ENCODE data around the gene BMP6.

BMP6 gene

DNA sequence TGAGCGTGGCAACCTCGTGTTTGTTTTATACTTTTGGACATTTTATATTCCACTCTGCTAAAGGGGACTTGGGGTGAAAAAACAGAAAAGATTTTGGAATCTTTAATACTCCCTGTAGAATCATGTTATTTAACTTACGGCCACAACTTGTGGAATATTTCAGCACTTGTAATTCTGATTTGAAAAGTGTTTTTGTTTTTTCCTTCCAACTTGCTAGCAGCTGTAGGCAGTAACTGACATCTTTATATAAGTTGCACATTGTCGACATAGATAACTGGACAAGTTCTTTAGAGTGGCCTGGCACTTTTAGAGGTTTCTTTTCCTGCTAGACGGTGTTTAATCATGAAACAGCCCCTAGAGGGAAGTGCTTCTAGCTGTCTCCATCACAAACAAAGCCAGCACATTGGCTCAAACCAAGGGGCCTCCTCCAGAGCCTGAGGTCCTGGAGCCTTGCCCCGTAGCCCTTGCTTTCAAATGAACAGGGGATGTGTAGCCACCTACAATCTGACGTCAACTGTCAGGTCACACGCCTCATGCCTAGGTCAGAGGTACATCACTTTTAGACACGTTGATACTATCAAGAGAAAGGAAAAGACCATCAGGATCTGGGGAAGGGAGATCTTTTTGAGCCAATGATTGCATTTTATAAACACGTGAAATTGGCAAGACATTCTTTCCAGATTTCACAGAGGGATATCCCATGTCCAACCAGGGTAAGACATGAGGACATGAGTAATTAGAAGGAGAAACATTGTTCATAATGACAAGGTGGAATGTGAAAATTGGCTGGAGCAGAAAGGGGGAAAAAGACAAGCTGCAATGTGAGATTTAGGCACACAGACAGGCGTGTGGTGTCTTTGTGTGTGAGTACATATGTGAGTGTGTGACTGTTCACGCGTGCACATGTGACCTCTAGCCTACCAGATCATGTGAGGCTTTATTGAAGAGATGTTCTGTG, 92.6 kb downstream of the BMP6 start:
- Histone ChIP-seq H3K27me3 (ENCODE audit: low read depth, low read length) (no peaks in the 10 kb centered on the region), H3K36me3 (ENCODE audit: control insufficient read depth in 1 of 2, insufficient read depth in 2 of 2, low read length in 2 of 2) (no peaks in the 10 kb centered on the region), H3K4me1 (ENCODE audit: control insufficient read depth in 1 of 2, insufficient read depth in 2 of 2, low read length in 2 of 2) (no peaks in the 10 kb centered on the region), H3K27ac (ENCODE audit: low read length) (no peak overlapping the region), H3K4me3 (ENCODE audit: low read depth in 1 of 2, low read length in 2 of 2) (no peak overlapping the region), H3K9me3 (ENCODE audit: control insufficient read depth in 1 of 2, low read length in 2 of 2) (no peaks in the 10 kb centered on the region)

DNA sequence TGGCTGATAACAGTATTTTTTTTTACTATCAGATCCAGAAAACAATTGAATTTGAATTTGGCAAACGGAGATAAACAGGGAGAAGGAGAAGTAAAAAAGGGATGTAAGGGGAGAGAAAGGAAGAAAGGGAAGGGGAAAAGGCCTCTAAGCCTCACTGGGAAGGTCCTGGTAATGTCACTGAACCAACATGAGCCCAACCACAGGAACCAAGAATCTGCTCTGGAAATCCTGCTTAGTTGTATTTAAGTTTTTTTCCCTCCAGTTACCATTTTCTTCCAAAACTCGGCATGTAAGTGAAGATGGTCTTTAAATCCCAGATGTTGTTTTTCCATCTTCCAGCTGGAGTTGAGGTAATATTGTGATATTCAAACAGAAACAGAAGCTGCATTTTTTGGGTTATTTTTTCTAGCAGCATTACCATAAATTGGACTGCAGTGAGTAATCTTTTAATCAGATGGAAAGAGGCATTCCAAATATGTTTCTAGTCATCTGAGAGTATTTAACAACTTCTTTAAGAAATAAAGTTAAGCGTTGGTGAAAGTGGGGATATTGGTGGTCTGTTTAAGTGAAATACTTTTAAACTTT, 93.6 kb downstream of the BMP6 start:
- no peak overlapping the region for H3K4me3 ChIP-seq (ENCODE audit: low read depth in 1 of 2, low read length in 2 of 2)
- H3K27ac ChIP-seq (ENCODE audit: low read length): no peak overlapping the region
- H3K27me3 ChIP-seq (ENCODE audit: low read depth, low read length): no peaks in the 10 kb centered on the region
- no peaks in the 10 kb centered on the region for H3K36me3 ChIP-seq (ENCODE audit: control insufficient read depth in 1 of 2, insufficient read depth in 2 of 2, low read length in 2 of 2)
- no peaks in the 10 kb centered on the region for H3K4me1 ChIP-seq (ENCODE audit: control insufficient read depth in 1 of 2, insufficient read depth in 2 of 2, low read length in 2 of 2)
- no peaks in the 10 kb centered on the region for H3K9me3 ChIP-seq (ENCODE audit: control insufficient read depth in 1 of 2, low read length in 2 of 2)

DNA sequence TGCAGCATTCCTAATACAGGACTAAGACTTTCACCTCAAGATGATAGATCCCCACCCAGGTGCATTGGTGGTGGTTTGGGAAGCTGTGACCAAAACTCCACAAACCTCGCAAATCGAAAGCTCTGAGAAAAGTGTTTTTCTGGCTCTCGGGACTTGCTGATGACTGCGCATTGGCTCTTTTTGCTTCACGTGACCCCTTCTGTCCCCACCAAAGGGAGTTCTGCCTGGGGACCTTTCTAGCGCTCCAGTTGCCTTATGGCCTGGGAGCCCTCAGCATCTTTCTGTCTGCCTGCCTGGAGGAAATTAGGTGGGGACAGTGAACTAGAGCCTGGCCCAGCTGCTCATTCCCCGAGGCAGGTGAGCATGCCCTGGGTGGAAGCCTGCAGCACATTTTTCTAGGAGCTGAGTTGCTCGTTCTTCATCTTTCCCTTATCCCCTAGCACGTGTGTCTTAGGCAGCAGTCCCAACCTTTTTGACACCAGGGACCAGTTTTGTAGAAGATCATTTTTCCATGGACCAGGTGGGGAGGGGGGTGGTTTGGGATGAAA, 94.5 kb downstream of the BMP6 start:
- H3K4me1 ChIP-seq (ENCODE audit: control insufficient read depth in 1 of 2, insufficient read depth in 2 of 2, low read length in 2 of 2): no peaks in the 10 kb centered on the region
- no peaks in the 10 kb centered on the region for H3K36me3 ChIP-seq (ENCODE audit: control insufficient read depth in 1 of 2, insufficient read depth in 2 of 2, low read length in 2 of 2)
- no peak overlapping the region for H3K27ac ChIP-seq (ENCODE audit: low read length)
- no peaks in the 10 kb centered on the region for H3K9me3 ChIP-seq (ENCODE audit: control insufficient read depth in 1 of 2, low read length in 2 of 2)
- no peak overlapping the region for H3K4me3 ChIP-seq (ENCODE audit: low read depth in 1 of 2, low read length in 2 of 2)
- H3K27me3 ChIP-seq (ENCODE audit: low read depth, low read length): no peaks in the 10 kb centered on the region

DNA sequence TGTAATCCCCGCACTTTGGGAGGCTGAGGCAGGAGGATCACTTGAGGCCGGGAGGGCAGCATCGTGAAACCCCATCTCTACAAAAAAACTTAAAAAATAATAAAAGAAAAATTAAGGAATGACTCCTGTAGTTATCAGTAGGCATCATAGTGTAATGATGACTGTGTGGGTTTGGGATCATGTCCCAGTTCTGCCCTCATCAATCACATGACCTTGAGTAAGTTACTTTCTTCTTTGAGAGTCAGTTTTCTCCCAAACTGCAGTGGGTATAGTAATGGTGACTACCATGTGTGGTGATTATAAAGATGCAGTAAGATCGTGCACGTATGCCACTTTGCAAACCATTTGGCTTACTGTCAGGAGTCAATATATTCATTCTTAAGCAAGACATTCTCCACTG, 95.5 kb downstream of the BMP6 start:
- Histone ChIP-seq H3K27ac (ENCODE audit: low read length) (no peak overlapping the region), H3K9me3 (ENCODE audit: control insufficient read depth in 1 of 2, low read length in 2 of 2) (no peaks in the 10 kb centered on the region), H3K36me3 (ENCODE audit: control insufficient read depth in 1 of 2, insufficient read depth in 2 of 2, low read length in 2 of 2) (no peaks in the 10 kb centered on the region), H3K4me1 (ENCODE audit: control insufficient read depth in 1 of 2, insufficient read depth in 2 of 2, low read length in 2 of 2) (no peaks in the 10 kb centered on the region), H3K27me3 (ENCODE audit: low read depth, low read length) (no peaks in the 10 kb centered on the region), H3K4me3 (ENCODE audit: low read depth in 1 of 2, low read length in 2 of 2) (no peak overlapping the region)

DNA sequence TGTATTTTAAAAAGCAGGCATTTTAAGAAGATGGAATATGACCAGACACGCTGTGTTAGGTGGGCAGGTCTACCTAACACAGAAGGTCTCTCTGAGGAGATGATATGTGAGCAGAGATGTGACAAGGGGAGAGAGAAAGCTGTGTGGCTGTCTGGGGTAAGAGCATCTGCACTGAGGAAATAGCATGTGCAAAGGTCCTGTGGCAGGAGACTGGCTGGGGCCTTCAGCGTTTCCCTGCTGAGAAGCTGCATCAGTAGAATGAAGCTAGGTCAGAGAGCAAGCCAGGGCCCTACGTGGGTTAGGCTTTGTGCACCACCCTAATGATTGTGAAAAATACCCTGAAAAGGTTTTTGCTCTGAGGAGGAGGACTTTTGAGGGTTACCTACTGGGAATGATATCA, 97.7 kb downstream of the BMP6 start:
- Histone ChIP-seq H3K27ac (ENCODE audit: low read length) (no peak overlapping the region), H3K4me3 (ENCODE audit: low read depth in 1 of 2, low read length in 2 of 2) (no peak overlapping the region), H3K36me3 (ENCODE audit: control insufficient read depth in 1 of 2, insufficient read depth in 2 of 2, low read length in 2 of 2) (no peaks in the 10 kb centered on the region), H3K4me1 (ENCODE audit: control insufficient read depth in 1 of 2, insufficient read depth in 2 of 2, low read length in 2 of 2) (no peaks in the 10 kb centered on the region), H3K27me3 (ENCODE audit: low read depth, low read length) (no peaks in the 10 kb centered on the region), H3K9me3 (ENCODE audit: control insufficient read depth in 1 of 2, low read length in 2 of 2) (no peaks in the 10 kb centered on the region)

DNA sequence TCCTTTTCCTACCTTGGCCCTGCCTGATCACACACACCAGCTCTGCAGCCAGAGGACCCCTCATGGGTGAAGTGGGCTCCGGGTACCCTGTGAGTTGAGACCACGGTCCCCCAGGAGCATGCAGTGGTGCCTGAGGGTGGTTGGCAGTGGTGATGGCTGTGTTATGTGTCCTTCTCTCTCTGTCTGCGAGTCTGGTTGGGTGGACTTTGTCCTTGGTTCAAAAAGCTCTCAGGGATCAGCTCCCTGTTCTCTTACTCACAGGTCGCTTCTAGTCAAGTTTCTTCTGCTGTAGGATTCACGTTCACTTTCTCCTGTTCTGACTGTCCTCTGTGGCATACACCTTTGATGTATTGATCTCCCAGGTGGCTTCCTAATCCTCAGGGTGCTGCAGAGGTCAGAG, 100.1 kb downstream of the BMP6 start:
- Histone ChIP-seq H3K36me3 (ENCODE audit: control insufficient read depth in 1 of 2, insufficient read depth in 2 of 2, low read length in 2 of 2) (no peaks in the 10 kb centered on the region), H3K4me3 (ENCODE audit: low read depth in 1 of 2, low read length in 2 of 2) (no peak overlapping the region), H3K27me3 (ENCODE audit: low read depth, low read length) (no peaks in the 10 kb centered on the region), H3K9me3 (ENCODE audit: control insufficient read depth in 1 of 2, low read length in 2 of 2) (no peaks in the 10 kb centered on the region), H3K27ac (ENCODE audit: low read length) (no peak overlapping the region), H3K4me1 (ENCODE audit: control insufficient read depth in 1 of 2, insufficient read depth in 2 of 2, low read length in 2 of 2) (no peaks in the 10 kb centered on the region)

DNA sequence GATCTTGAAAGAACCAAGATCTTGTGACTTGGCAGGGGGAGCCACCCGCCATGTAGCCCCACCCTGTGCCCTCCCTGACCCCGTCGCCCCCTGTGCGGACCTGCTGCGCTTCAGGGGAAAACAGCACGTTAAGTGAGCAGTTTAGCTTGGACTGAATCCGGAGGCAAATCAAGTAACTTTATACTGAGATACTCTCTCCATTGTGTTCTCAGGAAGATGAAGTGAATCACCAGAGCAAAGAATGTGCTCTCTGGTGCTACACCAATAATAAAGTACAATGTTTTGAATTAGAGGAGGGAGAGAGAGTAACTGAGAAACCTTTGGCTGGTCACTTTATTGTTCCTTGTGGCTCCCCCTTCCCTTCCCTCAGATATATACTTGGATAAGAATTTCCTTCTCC, 101.2 kb downstream of the BMP6 start:
- Histone ChIP-seq H3K4me1 (ENCODE audit: control insufficient read depth in 1 of 2, insufficient read depth in 2 of 2, low read length in 2 of 2) (no peaks in the 10 kb centered on the region), H3K36me3 (ENCODE audit: control insufficient read depth in 1 of 2, insufficient read depth in 2 of 2, low read length in 2 of 2) (no peaks in the 10 kb centered on the region), H3K27ac (ENCODE audit: low read length) (no peak overlapping the region), H3K27me3 (ENCODE audit: low read depth, low read length) (no peaks in the 10 kb centered on the region), H3K4me3 (ENCODE audit: low read depth in 1 of 2, low read length in 2 of 2) (no peak overlapping the region), H3K9me3 (ENCODE audit: control insufficient read depth in 1 of 2, low read length in 2 of 2) (no peaks in the 10 kb centered on the region)

DNA sequence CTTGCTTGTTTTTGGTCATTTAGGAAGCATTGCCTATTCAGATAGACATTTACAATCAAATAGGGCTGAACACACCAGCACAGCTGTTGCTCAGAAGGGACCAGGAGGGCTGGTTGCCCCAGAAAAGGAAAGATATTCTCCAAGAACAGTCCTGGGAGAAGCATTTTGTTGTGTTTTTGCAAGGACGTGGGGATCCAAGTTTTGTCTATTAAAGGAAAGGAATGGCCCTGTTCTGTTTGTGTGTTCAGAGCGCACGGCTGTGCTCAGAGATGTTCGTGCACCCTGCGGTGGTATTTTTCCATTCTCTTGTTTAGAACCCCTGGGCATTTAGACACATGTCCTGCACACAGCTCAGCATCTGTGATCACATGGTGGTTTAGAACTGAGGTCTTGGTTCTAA, 102.2 kb downstream of the BMP6 start:
- Histone ChIP-seq H3K36me3 (ENCODE audit: control insufficient read depth in 1 of 2, insufficient read depth in 2 of 2, low read length in 2 of 2) (no peaks in the 10 kb centered on the region), H3K27ac (ENCODE audit: low read length) (no peak overlapping the region), H3K27me3 (ENCODE audit: low read depth, low read length) (no peaks in the 10 kb centered on the region), H3K9me3 (ENCODE audit: control insufficient read depth in 1 of 2, low read length in 2 of 2) (no peaks in the 10 kb centered on the region), H3K4me1 (ENCODE audit: control insufficient read depth in 1 of 2, insufficient read depth in 2 of 2, low read length in 2 of 2) (no peaks in the 10 kb centered on the region), H3K4me3 (ENCODE audit: low read depth in 1 of 2, low read length in 2 of 2) (no peak overlapping the region)

DNA sequence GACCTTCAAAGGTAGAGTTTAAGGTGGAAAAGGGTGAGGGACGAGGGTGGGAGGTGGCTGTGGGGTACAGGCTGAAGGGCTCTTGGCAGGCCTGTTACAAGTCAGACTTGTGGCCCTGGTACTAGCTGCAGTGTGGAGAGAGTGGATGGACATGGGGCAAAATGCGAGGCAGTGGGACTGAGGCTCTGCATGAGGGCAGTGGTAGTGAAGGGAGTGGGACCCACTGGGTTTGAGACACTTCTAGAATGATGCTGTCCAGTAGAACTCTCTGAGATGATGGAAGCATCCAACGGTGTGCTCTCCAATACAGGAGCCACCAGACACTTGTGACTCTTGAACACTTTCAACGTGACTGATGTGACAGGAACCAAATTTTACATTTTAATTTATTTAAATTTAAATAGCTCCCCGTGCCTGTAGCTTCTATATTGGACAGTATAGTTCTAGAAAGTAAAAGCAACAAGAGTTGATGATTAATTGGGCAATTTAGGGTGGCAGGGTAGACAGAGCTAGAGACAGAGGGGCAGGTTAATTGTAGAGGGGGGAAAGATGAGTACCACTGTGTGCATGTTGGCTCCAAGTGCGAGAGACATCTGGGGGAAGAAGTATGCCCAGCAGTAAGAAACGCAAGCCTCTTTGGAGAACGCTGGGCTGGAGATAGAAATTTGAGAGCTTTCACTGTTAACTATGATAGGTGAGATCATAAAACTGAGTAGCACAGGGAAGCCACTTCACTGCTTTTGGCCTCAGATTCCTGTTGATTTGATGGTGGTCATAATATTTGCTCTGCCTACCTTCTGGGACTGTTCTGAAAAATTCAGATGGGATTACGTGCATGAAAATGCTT, 107.2 kb downstream of the BMP6 start:
- no peaks in the 10 kb centered on the region for H3K36me3 ChIP-seq (ENCODE audit: control insufficient read depth in 1 of 2, insufficient read depth in 2 of 2, low read length in 2 of 2)
- no peaks in the 10 kb centered on the region for H3K4me1 ChIP-seq (ENCODE audit: control insufficient read depth in 1 of 2, insufficient read depth in 2 of 2, low read length in 2 of 2)
- H3K27ac ChIP-seq (ENCODE audit: low read length): no peak overlapping the region
- H3K4me3 ChIP-seq (ENCODE audit: low read depth in 1 of 2, low read length in 2 of 2): no peak overlapping the region
- no peaks in the 10 kb centered on the region for H3K27me3 ChIP-seq (ENCODE audit: low read depth, low read length)
- no peaks in the 10 kb centered on the region for H3K9me3 ChIP-seq (ENCODE audit: control insufficient read depth in 1 of 2, low read length in 2 of 2)

DNA sequence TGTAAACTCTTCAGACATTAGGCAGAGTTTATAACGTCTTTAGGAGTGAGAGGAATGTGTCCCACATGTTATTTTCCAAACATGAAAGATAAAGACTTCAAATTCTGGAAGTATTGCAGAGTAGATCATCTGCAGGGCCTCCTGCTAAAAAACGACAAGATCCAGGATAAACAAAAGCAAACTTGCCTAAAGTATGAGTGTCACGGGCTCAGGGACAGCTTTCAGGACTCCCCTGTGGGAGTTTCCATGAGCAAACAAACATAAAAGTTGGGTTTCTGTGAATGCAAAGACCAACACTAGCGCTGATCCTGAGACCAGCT, 107.8 kb downstream of the BMP6 start:
- no peak overlapping the region for H3K27ac ChIP-seq (ENCODE audit: low read length)

DNA sequence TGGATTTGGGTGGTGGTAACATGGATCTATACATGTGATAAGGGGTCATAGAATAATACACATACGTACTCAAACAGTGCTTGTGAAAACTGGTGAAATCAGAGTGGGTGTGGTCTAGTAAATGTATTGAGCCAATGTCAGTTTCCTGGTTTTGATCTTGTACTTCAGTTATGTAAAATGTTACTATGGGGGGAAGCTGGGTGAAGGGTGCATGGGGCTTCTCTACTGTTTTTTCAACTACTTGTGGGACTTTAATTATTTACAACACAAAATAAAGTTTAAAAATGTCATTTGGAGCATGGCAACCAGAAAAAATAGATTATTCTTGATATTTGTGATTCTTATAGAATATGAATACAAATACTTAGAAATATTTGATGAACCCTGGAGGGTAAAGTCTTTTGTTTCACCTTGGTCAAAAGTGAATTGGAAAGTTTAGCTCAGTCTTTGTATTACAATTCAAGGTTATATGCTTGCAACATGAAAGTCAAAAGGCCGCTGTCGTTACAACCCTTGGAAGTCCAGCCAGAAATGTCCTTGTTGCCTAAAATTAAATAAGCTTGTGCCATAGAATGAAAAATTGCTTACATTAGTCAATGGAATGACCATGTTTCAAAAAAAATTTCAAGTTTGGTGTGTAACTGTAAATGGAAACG, 110.6 kb downstream of the BMP6 start:
- no peaks in the 10 kb centered on the region for H3K36me3 ChIP-seq (ENCODE audit: control insufficient read depth in 1 of 2, insufficient read depth in 2 of 2, low read length in 2 of 2)
- H3K27me3 ChIP-seq (ENCODE audit: low read depth, low read length): no peaks in the 10 kb centered on the region
- no peak overlapping the region for H3K27ac ChIP-seq (ENCODE audit: low read length)
- no peaks in the 10 kb centered on the region for H3K4me1 ChIP-seq (ENCODE audit: control insufficient read depth in 1 of 2, insufficient read depth in 2 of 2, low read length in 2 of 2)
- H3K4me3 ChIP-seq (ENCODE audit: low read depth in 1 of 2, low read length in 2 of 2): no peak overlapping the region
- H3K9me3 ChIP-seq (ENCODE audit: control insufficient read depth in 1 of 2, low read length in 2 of 2): no peaks in the 10 kb centered on the region

More for the DNA sequence above, 107.8 kb downstream of the BMP6 start:
- Histone ChIP-seq H3K27me3 (ENCODE audit: low read depth, low read length) (no peaks in the 10 kb centered on the region), H3K36me3 (ENCODE audit: control insufficient read depth in 1 of 2, insufficient read depth in 2 of 2, low read length in 2 of 2) (no peaks in the 10 kb centered on the region), H3K9me3 (ENCODE audit: control insufficient read depth in 1 of 2, low read length in 2 of 2) (no peaks in the 10 kb centered on the region), H3K4me1 (ENCODE audit: control insufficient read depth in 1 of 2, insufficient read depth in 2 of 2, low read length in 2 of 2) (no peaks in the 10 kb centered on the region), H3K4me3 (ENCODE audit: low read depth in 1 of 2, low read length in 2 of 2) (no peak overlapping the region)

All from muscle layer of duodenum (tissue), 2 donors.